Karpas-422 (cell line): Measurements from ENCODE around the gene VWA8. TPM values are rescaled to one million over a fixed set of nuclear protein-coding genes. Genes with fewer than 3 reads are reported as not detected.
"Not testable (repeated sequence)": the region's sequence is repeated elsewhere in the genome, so short reads cannot be mapped to it uniquely, and the experiment has no call there.

Source experiments
- DNase-seq: peaks from one replicate; pipeline ENCODE4 v3.0.0-alpha.2; 2015
- H2AFZ ChIP-seq: fragments of 200-600 bp; sonication (generic); 2 replicates; pipeline ENCODE4 v1.6.1; 2014; ENCODE audit warnings: antibody characterized with exemption, low read length, mixed read lengths
- H3K27ac ChIP-seq: fragments of 200-600 bp; sonication (generic); 2 replicates; pipeline ENCODE4 v1.5.1; 2014; ENCODE audit warnings: mild to moderate bottlenecking, low read length, moderate library complexity
- H3K27me3 ChIP-seq: fragments of 200-600 bp; sonication (generic); 2 replicates; pipeline ENCODE4 v1.6.1; 2014; ENCODE audit warnings: low read length, mixed read lengths
- H3K36me3 ChIP-seq: fragments of 200-600 bp; sonication (generic); 2 replicates; pipeline ENCODE4 v1.6.1; 2014; ENCODE audit warnings: low read length, mixed read lengths; ENCODE audit not compliant: insufficient read depth
- H3K4me1 ChIP-seq: fragments of 200-600 bp; sonication (generic); 2 replicates; pipeline ENCODE4 v1.6.1; 2014; ENCODE audit warnings: mild to moderate bottlenecking, low read length, mixed read lengths
- H3K4me2 ChIP-seq: fragments of 200-600 bp; sonication (generic); 2 replicates; pipeline ENCODE4 v1.6.1; 2014; ENCODE audit warnings: low read length, low read depth, mild to moderate bottlenecking; ENCODE audit not compliant: poor library complexity, severe bottlenecking
- H3K4me3 ChIP-seq: fragments of 200-600 bp; sonication (generic); 2 replicates; pipeline ENCODE4 v1.5.1; 2014; ENCODE audit warnings: mild to moderate bottlenecking, antibody characterized with exemption, low read length, mixed read lengths
- H3K79me2 ChIP-seq: fragments of 200-600 bp; sonication (generic); 2 replicates; pipeline ENCODE4 v1.6.1; 2014; ENCODE audit warnings: mild to moderate bottlenecking, low read length, mixed read lengths
- H3K9ac ChIP-seq: fragments of 200-600 bp; sonication (generic); 2 replicates; pipeline ENCODE4 v1.6.0; 2014; ENCODE audit warnings: low read length
- H3K9me2 ChIP-seq: fragments of 200-600 bp; sonication (generic), shearing (Covaris generic); replicated peaks from 2 replicates; pipeline ENCODE4 v1.6.0; 2014; ENCODE audit warnings: mild to moderate bottlenecking, low read length, moderate library complexity; ENCODE audit not compliant: insufficient read depth
- H3K9me3 ChIP-seq: fragments of 300-700, 200-600 bp; sonication (generic); 2 replicates; pipeline ENCODE4 v1.6.1; 2014; ENCODE audit warnings: low read length, mixed read lengths
- H4K20me1 ChIP-seq: fragments of 200-600 bp; sonication (generic); 2 replicates; pipeline ENCODE4 v1.6.1; 2014; ENCODE audit warnings: mild to moderate bottlenecking, antibody characterized with exemption, low read length, low read depth; ENCODE audit not compliant: insufficient read depth
- total RNA-seq: library from RNA; depleted of rRNA; stranded (reverse); fragments of >200 nt; shearing (Covaris generic); gene quantifications from 2 replicates; pipeline ENCODE4 v1.2.3, GENCODE V29; 2014; ENCODE audit warnings: low replicate concordance

VWA8 gene
- total RNA-seq, 1 experiment from 2014 or later = 35.7 TPM

DNA sequence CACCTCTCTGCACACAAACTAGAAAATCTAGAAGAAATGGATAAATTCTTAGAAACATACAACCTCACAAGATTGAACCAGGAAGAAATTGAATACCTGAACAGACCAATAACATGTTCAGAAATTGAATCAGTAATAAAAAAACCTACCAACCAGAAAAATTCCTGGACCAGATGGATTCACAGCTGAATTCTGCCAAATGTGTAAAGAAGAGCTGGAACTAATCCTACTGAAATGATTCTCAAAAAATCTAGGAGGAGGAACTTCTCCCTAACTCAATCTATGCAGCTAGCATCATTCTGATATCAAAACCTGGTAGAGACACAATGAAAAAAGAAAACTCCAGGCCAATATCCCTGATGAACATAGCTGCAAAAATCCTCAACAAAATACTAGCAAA lies 336.9 kb downstream of the VWA8 start:
- H3K4me3 ChIP-seq = no peak overlapping the region
- no peak overlapping the region for H3K9ac ChIP-seq
- no peak overlapping the region for H3K4me2 ChIP-seq
- DNase-seq = no peak
- peaks cover 5% of the 10 kb centered on the region; the same call in 1 of the 2 replicates for H3K4me1 ChIP-seq
- no peaks in the 10 kb centered on the region for H4K20me1 ChIP-seq
- no peak overlapping the region for H3K27ac ChIP-seq
- no peaks in the 10 kb centered on the region for H3K36me3 ChIP-seq
- H2AFZ ChIP-seq = no peak overlapping the region
- H3K9me3 ChIP-seq = no peaks in the 10 kb centered on the region
- H3K9me2 ChIP-seq = no peaks in the 10 kb centered on the region
- no peaks in the 10 kb centered on the region for H3K79me2 ChIP-seq
- no peaks in the 10 kb centered on the region for H3K27me3 ChIP-seq

DNA sequence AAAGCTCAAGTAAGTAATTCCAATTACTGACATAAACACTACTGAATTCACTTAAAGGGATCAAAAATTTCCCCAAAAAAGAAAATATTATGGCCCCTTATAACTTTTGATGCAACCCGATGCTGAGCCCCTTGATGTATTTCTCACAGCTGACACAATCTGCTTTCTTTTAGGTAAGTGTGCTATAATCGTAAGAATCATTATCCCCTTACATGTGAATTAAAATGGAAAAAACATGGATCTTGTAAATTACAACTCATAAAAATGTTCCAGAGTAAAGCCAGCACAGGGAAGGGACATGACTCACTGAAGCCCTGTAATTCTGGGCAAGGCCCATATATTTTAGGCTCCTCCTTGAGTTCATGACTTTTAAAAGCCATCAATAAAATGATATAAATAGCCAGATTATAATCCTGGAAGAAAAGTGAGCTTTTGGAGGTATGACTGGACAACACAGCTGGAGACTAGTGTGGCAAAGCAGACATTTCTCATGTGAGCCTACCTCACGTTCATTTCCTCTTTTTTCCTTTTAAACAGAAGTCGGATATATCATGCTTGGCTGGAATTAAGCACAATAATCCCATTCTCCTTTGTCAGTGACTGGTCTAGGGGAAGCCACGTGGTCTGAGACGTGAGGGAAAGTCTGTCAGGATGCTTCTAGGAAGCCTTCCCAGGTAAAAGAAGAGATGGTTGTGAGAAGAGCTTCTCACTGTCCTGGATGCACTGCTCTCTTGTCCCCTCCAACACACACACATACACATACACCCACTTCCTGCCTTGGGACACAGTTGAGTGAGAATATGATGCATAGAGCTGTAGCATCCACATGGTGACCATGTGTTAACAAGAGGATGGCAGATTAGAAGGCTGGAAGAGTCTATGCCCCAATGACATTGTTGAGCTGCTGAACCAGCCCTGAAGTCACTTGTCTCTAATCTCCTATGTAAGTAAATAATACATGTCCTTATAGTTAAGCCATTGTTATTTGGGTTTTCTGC lies 338.2 kb downstream of the VWA8 start:
- peaks cover 5% of the 10 kb centered on the region; the same call in 1 of the 2 replicates for H3K4me1 ChIP-seq
- no peak overlapping the region for H3K9ac ChIP-seq
- no peaks in the 10 kb centered on the region for H3K36me3 ChIP-seq
- no peak overlapping the region for H3K4me2 ChIP-seq
- H3K27ac ChIP-seq = no peak overlapping the region
- no peaks in the 10 kb centered on the region for H4K20me1 ChIP-seq
- no peaks in the 10 kb centered on the region for H3K9me3 ChIP-seq
- no peak overlapping the region for H3K4me3 ChIP-seq
- no peak overlapping the region for H2AFZ ChIP-seq
- H3K9me2 ChIP-seq = no peaks in the 10 kb centered on the region
- no peak for DNase-seq
- H3K79me2 ChIP-seq = no peaks in the 10 kb centered on the region
- no peaks in the 10 kb centered on the region for H3K27me3 ChIP-seq

DNA sequence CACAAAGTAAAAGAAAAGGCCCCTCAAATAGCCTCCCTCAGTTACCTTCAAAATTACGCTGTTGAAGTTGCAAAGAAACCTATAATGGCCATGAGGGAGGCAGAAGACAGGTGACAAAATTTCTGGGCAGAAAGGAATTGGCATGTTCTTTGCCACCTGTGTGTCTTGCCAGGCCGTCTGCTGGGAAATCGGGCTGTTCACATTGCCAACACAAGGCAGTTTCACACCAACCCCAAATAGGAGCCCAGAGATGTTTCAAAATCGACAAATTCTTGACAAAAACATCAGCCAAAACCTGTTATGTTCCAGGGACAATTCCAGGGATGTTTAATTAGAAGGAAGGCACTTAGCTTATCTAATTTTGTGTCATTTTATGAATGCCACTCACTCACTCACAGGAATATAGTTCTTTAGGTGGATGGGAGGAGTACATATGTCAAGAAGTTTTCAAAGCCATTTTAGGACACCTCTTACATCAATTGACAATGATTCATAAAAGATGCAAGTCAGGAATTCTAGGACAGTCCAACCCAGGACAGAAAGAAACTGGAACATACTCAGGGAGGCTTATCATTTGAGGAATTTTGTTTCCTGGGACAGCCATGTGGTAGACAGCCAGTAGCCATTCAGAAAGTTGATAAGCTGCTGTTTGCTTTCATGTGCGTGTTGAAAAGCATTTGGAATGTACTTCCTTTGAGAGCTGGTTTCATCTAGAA lies 339.0 kb downstream of the VWA8 start:
- Histone ChIP-seq H3K4me1 (peaks cover 5% of the 10 kb centered on the region; the same call in 1 of the 2 replicates), H3K9ac (no peak overlapping the region), H3K27me3 (no peaks in the 10 kb centered on the region), H4K20me1 (no peaks in the 10 kb centered on the region), H3K9me3 (no peaks in the 10 kb centered on the region), H3K4me2 (no peak overlapping the region), H3K79me2 (no peaks in the 10 kb centered on the region), H2AFZ (no peak overlapping the region), H3K27ac (no peak overlapping the region), H3K4me3 (no peak overlapping the region), H3K9me2 (no peaks in the 10 kb centered on the region), H3K36me3 (no peaks in the 10 kb centered on the region)
- no peak for DNase-seq

DNA sequence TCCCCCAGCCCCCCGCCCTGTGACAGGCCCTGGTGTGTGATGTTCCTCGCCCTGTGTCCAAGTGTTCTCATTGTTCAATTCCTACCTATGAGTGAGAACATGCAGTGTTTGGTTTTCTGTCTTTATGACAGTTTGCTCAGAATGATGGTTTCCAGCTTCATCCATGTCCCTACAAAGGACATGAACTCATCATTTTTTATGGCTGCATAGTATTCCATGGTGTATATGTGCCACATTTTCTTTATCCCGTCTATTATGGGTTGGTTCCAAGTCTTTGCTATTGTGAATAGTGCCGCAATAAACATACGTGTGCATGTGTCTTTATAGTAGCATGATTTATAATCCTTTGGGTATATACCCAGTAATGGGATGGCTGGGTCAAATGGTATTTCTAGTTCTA lies 343.3 kb downstream of the VWA8 start:
- H4K20me1 ChIP-seq, H3K9me2 ChIP-seq, H3K9ac ChIP-seq, H3K4me3 ChIP-seq, H2AFZ ChIP-seq, DNase-seq, H3K4me1 ChIP-seq, H3K79me2 ChIP-seq, H3K36me3 ChIP-seq, H3K27me3 ChIP-seq, H3K4me2 ChIP-seq, H3K9me3 ChIP-seq, H3K27ac ChIP-seq: not testable (repeated sequence)

DNA sequence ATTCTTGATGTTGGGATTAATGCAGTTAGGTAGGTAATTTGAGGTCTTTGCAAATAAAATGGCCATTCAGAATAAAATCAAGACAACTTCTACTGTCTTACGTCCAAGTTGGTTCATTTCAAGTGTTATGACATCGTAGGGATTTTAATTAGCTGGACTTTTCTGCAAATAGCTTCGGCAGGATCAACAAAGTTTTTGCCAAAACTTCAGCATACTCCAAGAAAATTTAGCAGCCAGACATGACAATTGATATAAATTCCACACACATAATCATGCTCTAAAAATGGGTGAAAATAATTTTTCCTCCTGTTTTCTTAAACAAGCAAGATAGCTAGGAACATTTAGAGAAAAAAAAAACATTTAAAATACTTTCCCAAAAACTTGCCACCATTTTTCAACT lies 344.8 kb downstream of the VWA8 start:
- Histone ChIP-seq H4K20me1 (no peaks in the 10 kb centered on the region), H3K4me3 (no peak overlapping the region), H3K4me2 (no peak overlapping the region), H3K27me3 (no peaks in the 10 kb centered on the region), H3K4me1 (no peaks in the 10 kb centered on the region), H2AFZ (no peak overlapping the region), H3K9me3 (no peaks in the 10 kb centered on the region), H3K9ac (no peak overlapping the region), H3K27ac (no peak overlapping the region), H3K9me2 (no peaks in the 10 kb centered on the region), H3K79me2 (no peaks in the 10 kb centered on the region), H3K36me3 (0 out of 2 replicates have a peak, but pooled peaks cover 2% of the 10 kb centered on the region)
- no peak for DNase-seq

DNA sequence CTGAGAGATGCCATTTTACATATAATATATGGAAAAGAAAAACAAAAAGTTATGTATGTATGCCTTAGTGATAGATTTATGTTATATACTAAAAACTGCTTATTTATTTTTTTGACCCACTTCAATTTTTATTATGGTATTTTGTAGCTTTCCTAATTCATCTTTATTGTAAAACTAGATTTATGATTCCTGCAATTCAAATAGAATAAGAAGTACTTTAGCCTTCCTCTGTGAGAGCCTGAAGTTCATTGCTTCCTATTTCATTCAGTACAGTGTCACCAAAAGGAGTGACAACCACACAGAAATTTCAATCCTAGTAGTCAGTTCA lies 345.4 kb downstream of the VWA8 start:
- Histone ChIP-seq H3K4me2 (no peak overlapping the region), H4K20me1 (no peaks in the 10 kb centered on the region)

DNA sequence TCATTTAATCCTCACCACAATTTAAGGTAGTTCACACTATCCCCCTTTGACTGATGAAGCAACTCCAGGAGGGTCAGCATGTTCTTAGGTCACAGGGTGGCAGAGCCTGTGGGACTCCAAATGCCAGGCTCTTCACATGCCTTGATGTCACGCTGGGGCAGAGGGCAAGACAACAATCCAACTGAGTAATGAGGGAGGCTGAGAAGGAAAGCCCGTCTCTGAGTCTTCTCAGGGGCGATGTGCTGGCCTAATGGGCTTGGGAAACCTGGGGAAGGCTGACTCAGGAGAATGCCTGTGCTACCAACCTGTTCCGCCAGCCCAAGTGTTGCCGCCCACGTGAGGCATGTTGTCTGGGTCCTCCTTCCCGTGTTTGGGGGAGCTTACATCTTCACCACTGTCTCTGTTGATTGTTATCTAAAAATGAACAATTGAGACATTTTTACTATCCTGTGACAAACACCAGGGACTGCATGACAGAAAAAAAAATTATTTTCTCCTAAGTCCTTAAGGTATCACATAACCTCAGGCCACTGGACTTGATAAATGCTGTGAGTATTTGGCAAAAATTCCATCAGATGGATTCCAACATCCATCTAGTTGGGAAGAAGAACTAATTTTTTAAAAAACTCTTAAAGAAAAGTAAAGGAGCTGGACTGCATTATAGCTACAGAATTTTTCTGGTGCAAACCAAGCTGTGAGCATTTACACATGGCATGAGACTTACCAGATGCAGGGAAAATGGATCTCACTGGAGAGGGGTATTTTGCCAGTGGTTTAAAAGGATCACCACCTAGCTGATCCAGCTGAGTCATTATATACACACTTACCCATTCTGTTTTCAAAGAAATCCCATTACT lies 346.0 kb downstream of the VWA8 start:
- no peaks in the 10 kb centered on the region for H3K9me2 ChIP-seq

More for the DNA sequence above, 345.4 kb downstream of the VWA8 start:
- no peaks in the 10 kb centered on the region for H3K9me3 ChIP-seq
- no peak overlapping the region for H3K4me3 ChIP-seq
- no peak for DNase-seq
- no peaks in the 10 kb centered on the region for H3K79me2 ChIP-seq
- no peaks in the 10 kb centered on the region for H3K4me1 ChIP-seq
- no peak overlapping the region for H3K9ac ChIP-seq
- no peak overlapping the region for H3K27ac ChIP-seq
- H3K9me2 ChIP-seq = no peaks in the 10 kb centered on the region
- 0 out of 2 replicates have a peak, but pooled peaks cover 2% of the 10 kb centered on the region for H3K36me3 ChIP-seq
- no peak overlapping the region for H2AFZ ChIP-seq
- no peaks in the 10 kb centered on the region for H3K27me3 ChIP-seq

More for the DNA sequence above, 346.0 kb downstream of the VWA8 start:
- Histone ChIP-seq H3K79me2 (no peaks in the 10 kb centered on the region), H3K9me3 (no peaks in the 10 kb centered on the region), H3K4me2 (no peak overlapping the region), H3K9ac (no peak overlapping the region), H3K4me3 (no peak overlapping the region), H3K4me1 (no peaks in the 10 kb centered on the region), H3K27me3 (no peaks in the 10 kb centered on the region), H3K36me3 (0 out of 2 replicates have a peak, but pooled peaks cover 2% of the 10 kb centered on the region), H2AFZ (no peak overlapping the region), H3K27ac (no peak overlapping the region), H4K20me1 (no peaks in the 10 kb centered on the region)
- DNase-seq = no peak
